ENCODE measurements around the gene PYM1.
"Not testable (repeated sequence)": the region's sequence is repeated elsewhere in the genome, so short reads cannot be mapped to it uniquely, and the experiment has no call there.

The PYM1 gene

GRCh38 chr12:55908726-55909512, 18.8 kb downstream of the PYM1 start:
- no peak for DNase-seq

GRCh38 chr12:55906056-55906455, 21.6 kb downstream of the PYM1 start:
- DNase-seq, result no peak

GRCh38 chr12:55901881-55902490, 25.7 kb downstream of the PYM1 start:
- no peak for DNase-seq

- peak; percentile 11 to 19 for DNase-seq
Observed at GRCh38 chr12:55899082-55899481, 28.6 kb downstream of the PYM1 start.

DNA sequence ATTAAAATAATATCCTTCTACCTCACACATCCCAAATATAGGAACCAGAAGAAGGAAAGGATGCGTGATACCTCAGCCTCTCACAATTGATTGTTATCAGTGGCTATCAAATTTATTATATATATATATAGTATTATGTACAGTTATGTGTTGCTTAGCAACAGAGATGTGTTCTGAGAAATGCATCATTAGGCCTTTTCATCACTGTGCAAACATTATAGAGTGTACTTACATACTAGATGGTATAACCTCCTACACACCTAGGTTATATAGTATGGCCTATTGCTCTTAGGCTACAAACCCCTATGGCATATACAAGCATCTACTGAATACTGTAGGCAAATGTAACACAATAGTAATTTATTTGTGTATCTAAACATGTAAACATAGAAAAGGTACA, 34.0 kb downstream of the PYM1 start:
- no peak for DNase-seq

GRCh38 chr12:55891310-55891709, 36.4 kb downstream of the PYM1 start:
- DNase-seq, result no peak

DNA sequence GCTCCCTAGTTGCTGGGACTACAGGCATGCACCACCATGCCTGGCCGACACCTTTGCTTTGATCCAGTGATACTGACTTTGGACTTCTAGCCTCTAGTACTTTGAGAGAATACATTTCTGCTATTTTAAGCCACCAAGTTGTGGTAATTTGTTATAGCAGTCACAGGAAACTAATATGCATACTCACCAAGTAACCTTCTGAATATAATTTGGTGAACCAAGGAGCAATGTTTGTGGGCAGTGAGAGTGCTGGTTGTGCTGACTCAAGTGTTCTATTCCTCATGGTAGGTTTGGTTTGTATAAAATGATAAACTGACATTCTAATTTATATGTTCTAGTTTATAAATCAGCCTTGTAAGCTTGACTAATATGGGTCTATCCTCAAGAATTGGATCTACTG, 42.6 kb downstream of the PYM1 start:
- no peak for DNase-seq

DNA sequence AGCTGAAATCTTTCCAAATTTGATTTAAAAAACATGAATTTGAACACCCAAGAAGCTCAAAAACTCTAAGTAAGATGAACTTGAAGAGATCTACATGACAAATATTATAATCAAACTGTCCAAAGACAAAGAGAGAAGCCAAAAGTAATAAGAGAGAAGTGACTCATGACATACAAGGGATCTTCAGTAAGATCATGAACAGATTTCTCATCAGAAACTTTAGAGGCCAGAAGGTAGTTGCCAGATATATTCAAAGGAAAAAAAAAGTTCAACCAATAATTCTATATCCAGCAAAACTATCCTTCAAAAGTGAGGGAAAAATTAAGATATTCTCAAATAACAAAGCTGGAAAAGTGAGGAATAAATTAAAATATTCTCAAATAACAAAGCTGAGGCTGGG, 49.9 kb downstream of the PYM1 start:
- DNase-seq, result no peak

GRCh38 chr12:55875704-55876467, 51.8 kb downstream of the PYM1 start:
- DNase-seq, result no peak

DNA sequence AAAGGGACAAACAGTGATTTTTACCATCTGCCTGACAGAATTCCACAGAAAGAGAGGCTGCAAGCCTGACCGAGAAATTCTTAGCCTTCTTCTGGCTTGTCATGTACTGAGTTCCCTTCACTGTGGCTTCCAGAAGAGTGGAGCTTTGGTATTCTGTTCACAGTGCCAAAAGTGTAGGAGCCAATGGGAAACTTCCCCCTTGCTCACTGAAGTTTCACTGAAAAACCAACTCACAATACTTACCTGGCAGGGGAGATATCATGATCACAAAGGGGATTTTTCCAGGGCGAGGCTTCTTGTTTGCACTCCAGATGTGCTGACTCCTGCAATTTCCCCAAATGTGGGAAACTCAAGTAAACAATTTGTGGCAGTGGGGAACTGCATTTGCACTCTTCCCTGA, 53.3 kb downstream of the PYM1 start:
- DNase-seq, result no peak

DNA sequence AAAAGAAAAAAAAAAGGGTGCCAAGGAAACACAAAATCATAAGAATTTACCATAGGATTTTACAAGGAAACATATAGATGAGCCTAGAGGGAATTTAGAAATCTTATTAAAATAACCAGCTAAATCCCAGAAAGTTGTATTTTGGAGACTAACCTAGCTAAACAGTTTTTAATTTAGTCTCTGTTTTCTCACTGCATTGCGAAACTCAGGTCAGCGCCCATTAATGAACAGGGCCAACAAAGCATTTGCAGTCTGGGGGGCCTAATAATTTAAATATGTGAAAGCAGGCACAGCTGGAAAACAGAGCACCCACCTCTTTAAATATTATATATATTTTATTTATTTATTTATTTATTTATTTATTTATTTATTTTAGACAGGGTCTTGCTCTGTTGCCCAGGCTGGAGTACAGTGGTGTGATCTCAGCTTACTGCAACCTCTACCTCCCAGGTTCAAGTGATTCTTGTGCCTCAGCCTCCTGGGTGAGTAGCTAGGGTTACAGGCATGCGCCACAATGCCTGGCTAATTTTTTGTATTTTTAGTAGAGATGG, 61.2 kb downstream of the PYM1 start:
- DNase-seq, result not testable (repeated sequence)

DNA sequence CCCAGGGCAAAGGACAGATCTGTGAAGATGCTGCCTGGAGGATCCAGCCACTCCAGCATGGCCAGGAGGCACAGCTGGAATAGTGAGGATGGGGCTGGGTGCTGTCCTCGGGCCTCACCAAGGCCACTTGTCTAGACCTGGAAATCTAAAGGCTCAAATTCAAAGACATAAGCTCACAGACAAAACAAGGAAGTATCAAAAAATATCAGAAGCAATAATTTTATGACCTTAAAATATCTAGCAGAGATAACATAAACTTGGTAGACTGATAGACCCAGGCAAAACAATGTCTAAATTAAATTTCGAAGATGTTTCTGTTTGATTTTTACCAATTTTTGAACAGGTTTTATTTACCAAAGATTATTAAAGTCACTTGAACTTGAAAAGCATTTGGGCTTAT, 62.4 kb downstream of the PYM1 start:
- DNase-seq, result no peak

GRCh38 chr12:55862931-55863330, 64.8 kb downstream of the PYM1 start:
- not testable (repeated sequence) for DNase-seq

DNA sequence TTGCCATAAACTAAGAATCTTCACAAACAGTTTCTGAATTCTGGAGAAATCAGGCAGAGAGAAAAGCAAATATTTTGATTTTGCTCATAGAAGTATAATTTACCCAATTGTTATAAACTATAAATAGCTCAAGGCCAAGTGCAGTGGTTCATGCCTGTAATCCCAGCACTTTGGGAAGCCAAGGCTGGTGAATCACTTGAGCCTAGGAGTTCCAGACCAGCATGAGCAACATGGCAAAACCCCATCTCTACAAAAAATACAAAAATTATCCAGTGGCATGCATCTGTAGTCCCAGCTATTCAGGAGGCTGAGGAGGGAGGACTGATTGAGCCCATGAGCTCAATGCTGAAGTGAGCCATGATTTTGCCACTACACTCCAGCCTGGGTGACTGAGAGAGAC, 65.4 kb downstream of the PYM1 start:
- DNase-seq, result no peak

- DNase-seq, result no peak
Observed at GRCh38 chr12:55861871-55862270, 65.8 kb downstream of the PYM1 start.

DNA sequence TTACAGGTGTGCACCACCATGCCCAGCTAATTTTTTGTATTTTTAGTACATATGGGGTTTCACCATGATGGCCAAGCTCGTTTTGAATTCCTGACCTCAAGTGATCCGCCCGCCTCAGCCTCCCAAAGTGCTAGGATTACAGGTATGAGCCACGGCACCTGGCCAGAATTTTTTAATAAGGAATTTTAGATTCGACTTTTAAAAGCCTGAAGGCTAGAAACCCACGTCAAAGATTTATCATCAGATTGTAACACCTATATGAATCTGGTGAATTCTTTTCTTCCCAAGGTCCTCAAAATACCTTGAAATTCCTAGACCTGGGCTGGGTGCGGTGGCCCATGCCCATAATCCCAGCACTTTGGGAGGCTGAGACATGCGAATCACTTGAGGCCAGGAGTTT, 66.3 kb downstream of the PYM1 start:
- no peak for DNase-seq

DNA sequence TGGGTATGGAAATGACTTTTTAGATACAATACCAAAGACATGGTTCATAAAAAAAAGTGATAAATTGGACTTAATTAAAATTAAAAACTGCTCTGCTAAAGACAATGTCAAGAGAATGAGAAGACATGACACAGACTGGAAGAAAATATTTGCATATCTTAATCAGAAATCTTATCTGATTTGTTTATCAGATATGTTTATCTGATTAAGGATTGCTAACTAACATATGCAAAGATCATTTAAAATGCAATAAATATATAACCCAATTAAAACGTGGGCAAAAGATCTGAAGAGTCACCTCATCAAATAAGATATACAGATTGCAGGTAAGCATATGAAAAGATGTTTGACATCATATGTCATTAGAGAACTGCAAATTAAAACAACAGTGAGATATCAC, 75.0 kb downstream of the PYM1 start:
- no peak for DNase-seq

All from stimulated activated CD4-positive, alpha-beta T cell treated with anti-CD3 and anti-CD28 coated beads, Interleukin-2, amount 100 ng/mL, for 48 hours (primary cell).